Brain microvascular endothelial cell (primary cell): ENCODE measurements around the gene ELANE.

Experiments
- DNase-seq: peaks from one replicate; pipeline ENCODE4 v3.0.0-alpha.2; 2020
- H3K27ac ChIP-seq: fragments of 250-450 bp; sonication (Bioruptor Pico); 2 replicates; pipeline ENCODE4 v1.5.1; 2020; ENCODE audit warnings: mild to moderate bottlenecking, moderate library complexity
- H3K27me3 ChIP-seq: fragments of 250-450 bp; sonication (Bioruptor Pico); replicated peaks from 2 replicates; pipeline ENCODE4 v1.5.1; 2020; ENCODE audit warnings: mild to moderate bottlenecking
- H3K36me3 ChIP-seq: fragments of 250-450 bp; sonication (Bioruptor Pico); replicated peaks from 2 replicates; pipeline ENCODE4 v1.5.1; 2020; ENCODE audit warnings: mild to moderate bottlenecking
- H3K4me3 ChIP-seq: 2 replicates; pipeline ENCODE4 v1.5.1; 2011; ENCODE audit warnings: low read depth, mild to moderate bottlenecking, control low read depth, low read length, moderate library complexity
- in situ Hi-C: cut with HindIII; loops from 2 replicates; pipeline ENCODE4 v1.10.0; 2017; ENCODE audit warnings: low sequenced_read_pairs, low pct_ligation_motif_present
- TF ChIP-seq, protein P1 (sequence below): IDR thresholded peaks from 2 replicates; pipeline ENCODE4 v1.5.1; 2011; ENCODE audit warnings: low read depth, mild to moderate bottlenecking, moderate library complexity, low read length, control low read depth, inconsistent platforms; ENCODE audit errors: missing control alignments

ELANE gene

GRCh38 chr19:902093-902370 lies 49.9 kb downstream of the ELANE start:
- TF ChIP-seq, protein P1, sequence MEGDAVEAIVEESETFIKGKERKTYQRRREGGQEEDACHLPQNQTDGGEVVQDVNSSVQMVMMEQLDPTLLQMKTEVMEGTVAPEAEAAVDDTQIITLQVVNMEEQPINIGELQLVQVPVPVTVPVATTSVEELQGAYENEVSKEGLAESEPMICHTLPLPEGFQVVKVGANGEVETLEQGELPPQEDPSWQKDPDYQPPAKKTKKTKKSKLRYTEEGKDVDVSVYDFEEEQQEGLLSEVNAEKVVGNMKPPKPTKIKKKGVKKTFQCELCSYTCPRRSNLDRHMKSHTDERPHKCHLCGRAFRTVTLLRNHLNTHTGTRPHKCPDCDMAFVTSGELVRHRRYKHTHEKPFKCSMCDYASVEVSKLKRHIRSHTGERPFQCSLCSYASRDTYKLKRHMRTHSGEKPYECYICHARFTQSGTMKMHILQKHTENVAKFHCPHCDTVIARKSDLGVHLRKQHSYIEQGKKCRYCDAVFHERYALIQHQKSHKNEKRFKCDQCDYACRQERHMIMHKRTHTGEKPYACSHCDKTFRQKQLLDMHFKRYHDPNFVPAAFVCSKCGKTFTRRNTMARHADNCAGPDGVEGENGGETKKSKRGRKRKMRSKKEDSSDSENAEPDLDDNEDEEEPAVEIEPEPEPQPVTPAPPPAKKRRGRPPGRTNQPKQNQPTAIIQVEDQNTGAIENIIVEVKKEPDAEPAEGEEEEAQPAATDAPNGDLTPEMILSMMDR = no peak
- H3K4me3 ChIP-seq = no peak overlapping the region
- in situ Hi-C loops = no loop called here
- H3K36me3 ChIP-seq = peaks cover 25% of the 10 kb centered on the region
- no peaks in the 10 kb centered on the region for H3K27me3 ChIP-seq
- no peak overlapping the region for H3K27ac ChIP-seq
- DNase-seq = no peak

GRCh38 chr19:902446-903226 lies 50.5 kb downstream of the ELANE start:
- in situ Hi-C loops = no loop called here
- no peak overlapping the region for H3K4me3 ChIP-seq
- no peak for DNase-seq
- H3K36me3 ChIP-seq = peaks cover 24% of the 10 kb centered on the region
- H3K27ac ChIP-seq = no peak overlapping the region
- H3K27me3 ChIP-seq = no peaks in the 10 kb centered on the region
- TF ChIP-seq, protein P1 = no peak

GRCh38 chr19:903266-903797 lies 51.2 kb downstream of the ELANE start:
- no peak for DNase-seq
- H3K36me3 ChIP-seq = peaks cover 22% of the 10 kb centered on the region
- no peak overlapping the region for H3K27ac ChIP-seq

DNA sequence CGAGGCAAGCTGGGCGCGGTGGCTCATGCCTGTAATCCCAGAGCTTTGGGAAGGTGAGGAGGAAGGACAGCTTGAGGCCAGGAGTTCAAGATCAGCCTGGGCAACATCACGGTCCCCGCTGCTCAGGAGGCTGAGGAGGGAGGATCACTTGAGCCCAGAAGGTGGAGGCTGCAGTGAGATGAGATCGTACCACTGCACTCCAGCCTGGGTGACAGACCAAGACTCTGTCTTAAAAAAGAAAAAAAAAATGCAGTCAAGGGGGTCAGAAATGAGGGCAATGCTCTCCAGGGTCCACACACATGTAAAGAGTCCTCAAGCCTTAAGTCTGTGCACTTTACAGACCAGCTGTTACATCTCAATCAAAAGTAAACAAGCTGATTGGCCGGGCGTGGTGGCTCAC lies 52.4 kb downstream of the ELANE start:
- TF ChIP-seq, protein P1 = no peak

More at GRCh38 chr19:903266-903797, 51.2 kb downstream of the ELANE start:
- no peak overlapping the region for H3K4me3 ChIP-seq
- no peaks in the 10 kb centered on the region for H3K27me3 ChIP-seq
- TF ChIP-seq, protein P1 = no peak
- in situ Hi-C loops = no loop called here

More for the DNA sequence above, 52.4 kb downstream of the ELANE start:
- H3K4me3 ChIP-seq = no peak overlapping the region
- H3K27ac ChIP-seq = no peak overlapping the region
- in situ Hi-C loops = no loop called here
- H3K36me3 ChIP-seq = peaks cover 11% of the 10 kb centered on the region
- H3K27me3 ChIP-seq = no peaks in the 10 kb centered on the region
- no peak for DNase-seq
